ENCODE measurements around the gene H1-8. TPM values are rescaled to one million over a fixed set of nuclear protein-coding genes. Genes with fewer than 3 reads are reported as not detected.
A peak's percentile ranks its signal among the peaks of the same experiment; 100 is the strongest.

Gene H1-8
- total and polyA plus RNA-seq, 9 of the 15 experiments (the other 6 are each of a cell fraction or from before 2014, with no cell fraction given) = not detected

DNA sequence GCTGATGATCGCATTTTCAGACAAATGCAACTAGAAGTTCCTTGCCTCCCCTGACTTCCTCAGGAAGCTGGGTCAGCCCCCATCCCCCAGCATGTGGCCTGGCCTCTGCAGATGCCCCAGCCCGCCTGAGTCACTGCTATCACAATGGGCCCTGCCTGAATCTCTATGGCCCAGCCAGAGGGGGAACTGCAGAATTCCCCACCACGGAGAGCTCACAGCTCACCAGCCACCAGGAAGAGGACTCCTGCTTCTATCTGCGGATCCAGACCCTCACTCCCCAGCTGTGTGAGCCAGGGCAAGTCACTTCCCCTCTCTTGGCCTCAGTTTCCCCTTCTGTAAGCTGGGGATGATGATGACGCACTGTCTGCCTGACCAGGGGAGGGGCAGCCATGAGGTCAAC is 56.6 kb downstream of the H1-8 start:
- Histone ChIP-seq H3K36me3 (ENCODE audit: control insufficient read depth, insufficient read depth, low read length) (peaks cover 5% of the 10 kb centered on the region; the same call in 2 of the 3 replicates), H4K20me1 (replicated peaks; ENCODE audit: control insufficient read depth, insufficient read depth, low read length) (peaks cover 12% of the 10 kb centered on the region; the same call in 1 of the 2 replicates), H3K9me1 (ENCODE audit: control insufficient read depth, insufficient read depth, low read length) (no peaks in the 10 kb centered on the region), H3K27ac (ENCODE audit: extremely low read depth, low read depth, low read length) (peak overlapping the region; percentile 30; the same call in 2 of the 3 replicates), H3K27me3 (ENCODE audit: control insufficient read depth in 2 of 2, insufficient read depth in 2 of 2, low read length in 2 of 2) (no peaks in the 10 kb centered on the region), H2AFZ (ENCODE audit: low read depth, low read length) (peak overlapping the region; percentile 1; the same call in 1 of the 2 replicates), H3K9ac (ENCODE audit: insufficient read depth in 1 of 2, low read depth in 2 of 2, low read length in 2 of 2) (peak overlapping the region in 1 of 2 experiments; percentile 83; a peak in 2 of 4 replicates), H3K4me3 (no peak overlapping the region), H3K9me3 (replicated peaks; ENCODE audit: control insufficient read depth, insufficient read depth, low read depth, low read length) (no peaks in the 10 kb centered on the region), H3K4me2 (ENCODE audit: insufficient read depth, low read length) (peak overlapping the region; percentile 43), H3K79me2 (ENCODE audit: control insufficient read depth, insufficient read depth, low read length) (peaks cover 86% of the 10 kb centered on the region), H3K4me1 (replicated peaks in 1 of 2; ENCODE audit: control insufficient read depth in 2 of 2, insufficient read depth in 2 of 2, low read length in 2 of 2) (peaks cover 44 to 75% of the 10 kb centered on the region in 2 experiments)
- CTCF ChIA-PET (ENCODE audit: low intra/inter-chr PET ratio) = no interaction called here
- peak; percentile 45 to 78 (median 65) for DNase-seq (ENCODE audit: extremely low read depth in 1 of 4, low spot score in 3 of 4)
- WGBS (ENCODE audit: insufficient coverage, low coverage, missing lambda C conversion rate) = 18% methylated on average over 5 of the region's 5 CpGs
- BruUV-seq (replicated peaks) = no TSS peak
- intact Hi-C loops (cut with micrococcal nuclease) (loop anchor here (10.0 kb wide), 1 partner anchor 215 kb away; no protein-coding TSS in a partner anchor), in situ Hi-C loops (cut with MboI) (no loop called here)
- peak; percentile 86 for FAIRE-seq
- POLR2A ChIA-PET = interaction anchor here (0.6 to 1.2 kb wide), 5 partner anchors 8 to 271 kb away, joined by 3 to 4 read pairs (median 3); no protein-coding TSS in a partner anchor
- peak; percentile 65 for ATAC-seq
- peak; percentile 52; the same call in 1 of the 2 replicates for TF ChIP-seq CTBP1 (IDR thresholded peaks at IDR 0.05; ENCODE audit: borderline replicate concordance)
- 0 out of 4 replicates have a peak, but pooled peaks of 1 of the 2 experiments have one; percentile 32 for TF ChIP-seq HDAC1 (IDR thresholded peaks at IDR 0.05)
- TF ChIP-seq TAL1 (IDR thresholded peaks at IDR 0.05) = peak; percentile 29; the same call in 1 of the 2 replicates
- TF ChIP-seq, protein P1, sequence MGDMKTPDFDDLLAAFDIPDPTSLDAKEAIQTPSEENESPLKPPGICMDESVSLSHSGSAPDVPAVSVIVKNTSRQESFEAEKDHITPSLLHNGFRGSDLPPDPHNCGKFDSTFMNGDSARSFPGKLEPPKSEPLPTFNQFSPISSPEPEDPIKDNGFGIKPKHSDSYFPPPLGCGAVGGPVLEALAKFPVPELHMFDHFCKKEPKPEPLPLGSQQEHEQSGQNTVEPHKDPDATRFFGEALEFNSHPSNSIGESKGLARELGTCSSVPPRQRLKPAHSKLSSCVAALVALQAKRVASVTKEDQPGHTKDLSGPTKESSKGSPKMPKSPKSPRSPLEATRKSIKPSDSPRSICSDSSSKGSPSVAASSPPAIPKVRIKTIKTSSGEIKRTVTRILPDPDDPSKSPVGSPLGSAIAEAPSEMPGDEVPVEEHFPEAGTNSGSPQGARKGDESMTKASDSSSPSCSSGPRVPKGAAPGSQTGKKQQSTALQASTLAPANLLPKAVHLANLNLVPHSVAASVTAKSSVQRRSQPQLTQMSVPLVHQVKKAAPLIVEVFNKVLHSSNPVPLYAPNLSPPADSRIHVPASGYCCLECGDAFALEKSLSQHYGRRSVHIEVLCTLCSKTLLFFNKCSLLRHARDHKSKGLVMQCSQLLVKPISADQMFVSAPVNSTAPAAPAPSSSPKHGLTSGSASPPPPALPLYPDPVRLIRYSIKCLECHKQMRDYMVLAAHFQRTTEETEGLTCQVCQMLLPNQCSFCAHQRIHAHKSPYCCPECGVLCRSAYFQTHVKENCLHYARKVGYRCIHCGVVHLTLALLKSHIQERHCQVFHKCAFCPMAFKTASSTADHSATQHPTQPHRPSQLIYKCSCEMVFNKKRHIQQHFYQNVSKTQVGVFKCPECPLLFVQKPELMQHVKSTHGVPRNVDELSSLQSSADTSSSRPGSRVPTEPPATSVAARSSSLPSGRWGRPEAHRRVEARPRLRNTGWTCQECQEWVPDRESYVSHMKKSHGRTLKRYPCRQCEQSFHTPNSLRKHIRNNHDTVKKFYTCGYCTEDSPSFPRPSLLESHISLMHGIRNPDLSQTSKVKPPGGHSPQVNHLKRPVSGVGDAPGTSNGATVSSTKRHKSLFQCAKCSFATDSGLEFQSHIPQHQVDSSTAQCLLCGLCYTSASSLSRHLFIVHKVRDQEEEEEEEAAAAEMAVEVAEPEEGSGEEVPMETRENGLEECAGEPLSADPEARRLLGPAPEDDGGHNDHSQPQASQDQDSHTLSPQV (IDR thresholded peaks at IDR 0.05) = peak; percentile 65; the same call in 1 of the 2 replicates
- 0 out of 4 replicates have a peak, but pooled peaks of 1 of the 2 experiments have one; percentile 29 for TF ChIP-seq TRIM24 (IDR thresholded peaks at IDR 0.05)
- no peak for TF ChIP-seq JUND (IDR thresholded peaks at IDR 0.05; ENCODE audit: borderline replicate concordance, low read depth, low read length)
- peak; percentile 15; the same call in 1 of the 3 replicates for TF ChIP-seq JUND (tag; IDR thresholded peaks at IDR 0.05; ENCODE audit: borderline replicate concordance, low read depth, low read length)
- no peak; the same call in 1 of the 2 replicates for TF ChIP-seq L3MBTL2 (IDR thresholded peaks at IDR 0.05)
- TF ChIP-seq, protein P2, sequence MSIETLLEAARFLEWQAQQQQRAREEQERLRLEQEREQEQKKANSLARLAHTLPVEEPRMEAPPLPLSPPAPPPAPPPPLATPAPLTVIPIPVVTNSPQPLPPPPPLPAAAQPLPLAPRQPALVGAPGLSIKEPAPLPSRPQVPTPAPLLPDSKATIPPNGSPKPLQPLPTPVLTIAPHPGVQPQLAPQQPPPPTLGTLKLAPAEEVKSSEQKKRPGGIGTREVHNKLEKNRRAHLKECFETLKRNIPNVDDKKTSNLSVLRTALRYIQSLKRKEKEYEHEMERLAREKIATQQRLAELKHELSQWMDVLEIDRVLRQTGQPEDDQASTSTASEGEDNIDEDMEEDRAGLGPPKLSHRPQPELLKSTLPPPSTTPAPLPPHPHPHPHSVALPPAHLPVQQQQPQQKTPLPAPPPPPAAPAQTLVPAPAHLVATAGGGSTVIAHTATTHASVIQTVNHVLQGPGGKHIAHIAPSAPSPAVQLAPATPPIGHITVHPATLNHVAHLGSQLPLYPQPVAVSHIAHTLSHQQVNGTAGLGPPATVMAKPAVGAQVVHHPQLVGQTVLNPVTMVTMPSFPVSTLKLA (conservative IDR thresholded peaks at IDR 0.05) = peak in 1 of 2 experiments; percentile 42; a peak in 1 of 4 replicates
- TF ChIP-seq RBM25 (IDR thresholded peaks at IDR 0.05; ENCODE audit: low read depth, low read length, severe bottlenecking) = peak; percentile 18
- TF ChIP-seq EP400 (IDR thresholded peaks at IDR 0.05) = peak; percentile 32; the same call in 1 of the 2 replicates
- TF ChIP-seq, protein P3, sequence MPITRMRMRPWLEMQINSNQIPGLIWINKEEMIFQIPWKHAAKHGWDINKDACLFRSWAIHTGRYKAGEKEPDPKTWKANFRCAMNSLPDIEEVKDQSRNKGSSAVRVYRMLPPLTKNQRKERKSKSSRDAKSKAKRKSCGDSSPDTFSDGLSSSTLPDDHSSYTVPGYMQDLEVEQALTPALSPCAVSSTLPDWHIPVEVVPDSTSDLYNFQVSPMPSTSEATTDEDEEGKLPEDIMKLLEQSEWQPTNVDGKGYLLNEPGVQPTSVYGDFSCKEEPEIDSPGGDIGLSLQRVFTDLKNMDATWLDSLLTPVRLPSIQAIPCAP (CRISPR knock-in tag; IDR thresholded peaks at IDR 0.05; ENCODE audit: borderline replicate concordance) = no peak
- peak; percentile 60; the same call in 1 of the 2 replicates for TF ChIP-seq SMAD4 (CRISPR knock-in tag; conservative IDR thresholded peaks at IDR 0.05)
- 0 out of 2 replicates have a peak, but pooled peaks have one; percentile 0 for TF ChIP-seq SMARCA4 (IDR thresholded peaks at IDR 0.05)
- TF ChIP-seq, protein P4, sequence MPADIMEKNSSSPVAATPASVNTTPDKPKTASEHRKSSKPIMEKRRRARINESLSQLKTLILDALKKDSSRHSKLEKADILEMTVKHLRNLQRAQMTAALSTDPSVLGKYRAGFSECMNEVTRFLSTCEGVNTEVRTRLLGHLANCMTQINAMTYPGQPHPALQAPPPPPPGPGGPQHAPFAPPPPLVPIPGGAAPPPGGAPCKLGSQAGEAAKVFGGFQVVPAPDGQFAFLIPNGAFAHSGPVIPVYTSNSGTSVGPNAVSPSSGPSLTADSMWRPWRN (IDR thresholded peaks at IDR 0.05; ENCODE audit: low read depth) = no peak
